ENCODE measurements around the gene MUC5B.

DNA sequence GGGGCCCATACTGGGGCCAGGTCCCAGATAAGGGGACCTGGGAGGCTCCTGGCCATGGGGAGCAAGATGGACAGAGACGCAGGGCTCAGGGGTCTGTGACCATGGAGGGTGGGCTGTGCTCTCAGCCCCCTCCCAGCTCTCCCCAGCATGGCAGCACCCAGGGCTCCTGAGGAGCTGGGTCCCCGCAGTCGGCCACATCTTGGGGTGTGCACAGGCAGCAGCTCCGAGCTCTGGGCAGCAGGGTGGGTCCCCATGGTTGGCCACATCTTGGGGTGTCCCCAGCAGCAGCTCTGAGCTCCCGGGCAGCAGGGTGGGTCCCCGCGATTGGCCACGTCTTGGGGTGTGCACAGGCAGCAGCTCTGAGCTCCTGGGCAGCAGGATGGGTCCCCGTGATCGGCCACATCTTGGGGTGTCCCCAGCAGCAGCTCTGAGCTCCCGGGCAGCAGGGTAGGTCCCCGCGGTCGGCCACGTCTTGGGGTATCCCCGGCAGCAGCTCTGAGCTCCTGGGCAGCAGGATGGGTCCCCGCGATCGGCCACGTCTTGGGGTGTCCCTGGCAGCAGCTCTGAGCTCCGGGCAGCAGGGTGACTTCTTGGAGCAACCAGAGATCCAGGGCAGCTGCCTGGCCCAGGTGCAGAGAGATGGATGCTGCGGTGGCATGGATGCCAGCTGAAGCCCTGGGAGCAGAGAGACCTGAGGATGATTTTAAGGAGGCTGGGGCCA, 18.3 kb upstream of the MUC5B start:
- TF ChIP-seq, protein P1, sequence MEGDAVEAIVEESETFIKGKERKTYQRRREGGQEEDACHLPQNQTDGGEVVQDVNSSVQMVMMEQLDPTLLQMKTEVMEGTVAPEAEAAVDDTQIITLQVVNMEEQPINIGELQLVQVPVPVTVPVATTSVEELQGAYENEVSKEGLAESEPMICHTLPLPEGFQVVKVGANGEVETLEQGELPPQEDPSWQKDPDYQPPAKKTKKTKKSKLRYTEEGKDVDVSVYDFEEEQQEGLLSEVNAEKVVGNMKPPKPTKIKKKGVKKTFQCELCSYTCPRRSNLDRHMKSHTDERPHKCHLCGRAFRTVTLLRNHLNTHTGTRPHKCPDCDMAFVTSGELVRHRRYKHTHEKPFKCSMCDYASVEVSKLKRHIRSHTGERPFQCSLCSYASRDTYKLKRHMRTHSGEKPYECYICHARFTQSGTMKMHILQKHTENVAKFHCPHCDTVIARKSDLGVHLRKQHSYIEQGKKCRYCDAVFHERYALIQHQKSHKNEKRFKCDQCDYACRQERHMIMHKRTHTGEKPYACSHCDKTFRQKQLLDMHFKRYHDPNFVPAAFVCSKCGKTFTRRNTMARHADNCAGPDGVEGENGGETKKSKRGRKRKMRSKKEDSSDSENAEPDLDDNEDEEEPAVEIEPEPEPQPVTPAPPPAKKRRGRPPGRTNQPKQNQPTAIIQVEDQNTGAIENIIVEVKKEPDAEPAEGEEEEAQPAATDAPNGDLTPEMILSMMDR (IDR thresholded peaks at IDR 0.05), result no peak
- no peak for TF ChIP-seq POLR2A (IDR thresholded peaks at IDR 0.05)

Data from esophagus squamous epithelium (tissue), 4 donors.